Activated T-cell treated with anti-CD3 and anti-CD28 coated beads, Interleukin-2, amount 50 U/mL, for 4 hours (primary cell): ENCODE data around the gene RRAGA. TPM values are rescaled to one million over a fixed set of nuclear protein-coding genes. Genes with fewer than 3 reads are reported as not detected.
"Not testable (repeated sequence)": the region's sequence is repeated elsewhere in the genome, so short reads cannot be mapped to it uniquely, and the experiment has no call there.

Experiments
- ATAC-seq, 2 donors: fragments of 200-7000 bp; cut with Tn5 transposase; one replicate each; pipeline ENCODE4 v1.10.0; 2021
- DNase-seq: peaks from one replicate; pipeline ENCODE4 v3.0.0-alpha.2; 2020
- H3K27me3 Mint-ChIP-seq: one replicate; pipeline ENCODE4 v1.8.0; 2021; ENCODE audit warnings: low read depth, mixed read lengths
- H3K36me3 Mint-ChIP-seq: one replicate; pipeline ENCODE4 v1.8.0; 2022; ENCODE audit warnings: mixed read lengths; ENCODE audit not compliant: insufficient read depth
- H3K4me1 Mint-ChIP-seq: one replicate; pipeline ENCODE4 v1.8.0; 2021; ENCODE audit warnings: low read depth, mixed read lengths
- H3K4me3 Mint-ChIP-seq: one replicate; pipeline ENCODE4 v1.8.0; 2021; ENCODE audit warnings: mild to moderate bottlenecking, moderate library complexity, mixed read lengths
- H3K9me3 Mint-ChIP-seq: one replicate; pipeline ENCODE4 v1.8.0; 2021; ENCODE audit warnings: mixed read lengths
- total RNA-seq, 3 donors: library from RNA; stranded (reverse); gene quantifications; one replicate each; pipeline ENCODE4 v1.2.1, GENCODE V29; 2021

Gene RRAGA
- total RNA-seq, 3 donors from 2014 or later: 32.8 to 51.1 (median 40.7) TPM

DNA sequence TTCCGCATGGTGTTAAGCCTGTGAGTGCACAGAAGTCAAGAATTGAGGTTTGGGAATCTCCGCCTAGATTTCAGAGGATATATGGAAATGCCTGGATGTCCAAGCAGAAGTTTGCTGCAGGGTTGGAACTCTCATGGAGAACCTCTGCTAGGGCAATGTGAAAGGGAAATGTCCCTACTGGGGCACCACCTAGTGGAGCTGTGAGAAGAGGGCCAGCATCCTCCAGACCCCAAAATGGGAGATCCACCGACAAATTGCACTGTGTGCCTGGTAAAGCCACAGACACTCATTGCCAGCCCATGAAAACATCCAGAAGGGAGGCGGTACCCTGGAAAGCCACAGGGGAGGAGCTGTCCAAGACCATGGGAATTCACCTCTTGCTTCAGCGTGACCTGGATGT is 12.6 kb upstream of the RRAGA start:
- DNase-seq (no peak), ATAC-seq (no peak)
- Mint-ChIP-seq H3K36me3 (no peaks in the 10 kb centered on the region), H3K4me3 (no peak overlapping the region), H3K27me3 (no peaks in the 10 kb centered on the region), H3K9me3 (no peaks in the 10 kb centered on the region), H3K4me1 (no peaks in the 10 kb centered on the region)

DNA sequence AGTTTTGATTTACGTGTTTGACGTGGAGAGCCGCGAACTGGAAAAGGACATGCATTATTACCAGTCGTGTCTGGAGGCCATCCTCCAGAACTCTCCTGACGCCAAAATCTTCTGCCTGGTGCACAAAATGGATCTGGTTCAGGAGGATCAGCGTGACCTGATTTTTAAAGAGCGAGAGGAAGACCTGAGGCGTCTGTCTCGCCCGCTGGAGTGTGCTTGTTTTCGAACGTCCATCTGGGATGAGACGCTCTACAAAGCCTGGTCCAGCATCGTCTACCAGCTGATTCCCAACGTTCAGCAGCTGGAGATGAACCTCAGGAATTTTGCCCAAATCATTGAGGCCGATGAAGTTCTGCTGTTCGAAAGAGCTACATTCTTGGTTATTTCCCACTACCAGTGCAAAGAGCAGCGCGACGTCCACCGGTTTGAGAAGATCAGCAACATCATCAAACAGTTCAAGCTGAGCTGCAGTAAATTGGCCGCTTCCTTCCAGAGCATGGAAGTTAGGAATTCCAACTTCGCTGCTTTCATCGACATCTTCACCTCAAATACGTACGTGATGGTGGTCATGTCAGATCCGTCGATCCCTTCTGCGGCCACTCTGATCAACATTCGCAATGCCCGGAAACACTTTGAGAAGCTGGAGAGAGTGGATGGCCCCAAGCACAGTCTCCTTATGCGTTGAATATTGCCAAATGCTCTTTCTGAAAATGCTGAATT is 850 bp downstream of the RRAGA start:
- peaks cover 19% of the 10 kb centered on the region for H3K36me3 Mint-ChIP-seq
- no peaks in the 10 kb centered on the region for H3K9me3 Mint-ChIP-seq
- ATAC-seq (peak in 1 of 2 donors; percentile 1), DNase-seq (no peak)
- H3K4me3 Mint-ChIP-seq: peak overlapping the region; percentile 94
- H3K27me3 Mint-ChIP-seq: no peaks in the 10 kb centered on the region
- peaks cover 45% of the 10 kb centered on the region for H3K4me1 Mint-ChIP-seq

DNA sequence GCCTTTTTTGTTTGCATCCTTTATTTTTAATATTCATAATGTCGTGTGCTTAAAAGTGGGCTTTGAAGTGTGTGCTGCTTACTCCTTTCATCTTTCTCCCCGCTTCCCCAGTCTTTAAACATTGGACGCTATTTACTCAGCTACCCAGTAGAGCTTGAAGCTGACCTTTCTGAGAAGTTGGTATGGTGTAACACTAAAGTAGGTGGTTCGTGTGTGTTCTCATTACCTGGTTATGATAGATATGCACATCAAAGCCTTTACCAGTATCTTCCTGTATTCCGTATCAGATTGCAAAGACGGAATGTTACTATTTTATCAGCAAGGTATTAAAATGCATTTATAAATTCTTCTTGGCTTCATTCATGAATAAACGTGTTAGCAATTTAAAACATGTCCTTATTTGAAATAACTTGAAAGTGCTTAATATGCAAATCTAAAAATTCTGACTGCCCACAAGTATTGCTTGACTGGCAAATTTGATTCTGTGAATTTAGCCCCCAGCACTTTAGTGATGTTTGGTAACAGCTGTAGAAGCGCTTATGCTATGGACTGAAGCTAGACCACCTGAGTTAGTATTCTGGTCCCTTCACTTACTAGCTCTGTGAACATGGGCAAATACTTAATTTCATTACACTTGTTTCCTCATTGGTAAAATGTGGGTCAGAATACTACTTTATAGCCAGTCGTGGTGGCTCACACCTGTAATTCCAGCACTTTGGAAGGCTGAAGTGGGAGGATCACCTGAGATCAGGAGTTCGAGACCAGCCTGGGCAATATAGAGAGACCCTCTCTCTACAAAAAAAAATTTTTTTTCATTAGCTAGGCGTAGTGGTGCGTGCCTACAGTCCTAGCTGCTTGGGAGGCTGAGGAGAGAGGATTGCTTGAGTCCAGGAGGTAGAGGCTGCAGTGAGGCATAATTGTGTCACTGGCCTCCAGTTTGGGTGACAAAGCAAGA is 1.7 kb downstream of the RRAGA start:
- Mint-ChIP-seq H3K36me3 (peaks cover 21% of the 10 kb centered on the region), H3K27me3 (no peaks in the 10 kb centered on the region), H3K4me1 (peaks cover 45% of the 10 kb centered on the region), H3K4me3 (peak overlapping the region; percentile 94), H3K9me3 (no peaks in the 10 kb centered on the region)
- ATAC-seq: no peak
- no peak for DNase-seq

DNA sequence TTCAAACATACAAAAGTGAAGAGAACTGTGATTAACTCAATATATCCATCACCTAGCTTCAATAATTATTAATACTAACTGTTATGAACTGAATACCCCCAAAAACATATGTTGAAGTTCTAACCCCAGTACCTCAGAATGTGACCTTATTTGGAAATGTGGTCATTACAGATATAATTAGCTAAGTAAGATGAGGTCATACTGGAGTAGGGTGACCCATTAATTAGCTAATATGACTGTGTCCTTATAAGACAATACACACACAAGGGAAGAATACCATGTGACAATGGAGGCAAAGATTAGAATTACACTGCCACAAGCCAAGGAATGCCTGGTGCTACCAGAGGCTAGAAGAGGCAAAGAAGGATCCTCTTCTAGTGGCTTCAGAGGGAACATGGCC is 7.8 kb downstream of the RRAGA start:
- Mint-ChIP-seq H3K27me3 (no peaks in the 10 kb centered on the region), H3K4me3 (no peak overlapping the region), H3K9me3 (no peaks in the 10 kb centered on the region), H3K36me3 (peaks cover 52% of the 10 kb centered on the region), H3K4me1 (peaks cover 12% of the 10 kb centered on the region)
- DNase-seq: no peak
- no peak for ATAC-seq

DNA sequence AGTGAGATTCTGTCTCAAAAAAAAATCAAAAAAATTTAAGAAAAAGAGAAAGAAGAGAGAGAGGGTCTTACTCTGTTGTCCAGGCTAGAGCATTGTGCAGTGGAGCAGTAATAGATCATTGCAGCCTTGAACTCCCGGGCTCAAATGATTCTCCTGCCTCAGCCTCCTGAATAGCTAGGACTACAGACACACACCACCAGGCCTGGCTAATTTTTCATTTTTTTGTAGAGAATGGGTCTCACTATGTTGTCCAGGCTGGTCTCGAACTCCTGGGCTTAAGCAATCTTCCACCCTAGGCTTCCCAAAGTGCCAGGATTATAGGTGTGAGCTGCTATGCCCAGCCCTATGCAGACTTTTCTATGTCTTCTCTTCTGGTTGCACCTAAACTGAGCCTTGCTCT is 25.0 kb downstream of the RRAGA start:
- H3K4me1 Mint-ChIP-seq: peaks cover 2% of the 10 kb centered on the region
- H3K4me3 Mint-ChIP-seq: no peak overlapping the region
- no peaks in the 10 kb centered on the region for H3K9me3 Mint-ChIP-seq
- H3K27me3 Mint-ChIP-seq: no peaks in the 10 kb centered on the region
- no peak for DNase-seq
- no peak for ATAC-seq
- peaks cover 42% of the 10 kb centered on the region for H3K36me3 Mint-ChIP-seq

DNA sequence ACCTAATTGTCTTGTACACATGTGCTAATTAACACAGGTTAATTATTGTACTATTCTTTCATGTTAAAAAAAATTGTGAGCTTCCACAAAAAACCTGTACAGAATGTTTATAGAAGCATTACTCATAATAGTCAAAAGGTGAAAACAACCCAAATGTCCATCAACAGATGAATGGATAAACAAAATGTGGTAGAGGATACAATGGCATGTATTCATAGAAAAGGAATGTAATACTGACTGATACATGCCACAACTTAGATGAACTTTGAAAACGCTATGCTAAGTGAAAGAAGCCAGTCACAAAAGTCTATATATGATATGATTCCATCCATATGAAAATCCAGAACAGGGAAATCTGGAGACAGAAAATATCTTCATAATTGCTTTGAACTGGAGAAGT is 25.6 kb downstream of the RRAGA start:
- H3K4me3 Mint-ChIP-seq: no peak overlapping the region
- H3K36me3 Mint-ChIP-seq: peaks cover 41% of the 10 kb centered on the region
- peaks cover 2% of the 10 kb centered on the region for H3K4me1 Mint-ChIP-seq
- no peaks in the 10 kb centered on the region for H3K9me3 Mint-ChIP-seq
- no peak for ATAC-seq
- DNase-seq: no peak
- H3K27me3 Mint-ChIP-seq: no peaks in the 10 kb centered on the region

DNA sequence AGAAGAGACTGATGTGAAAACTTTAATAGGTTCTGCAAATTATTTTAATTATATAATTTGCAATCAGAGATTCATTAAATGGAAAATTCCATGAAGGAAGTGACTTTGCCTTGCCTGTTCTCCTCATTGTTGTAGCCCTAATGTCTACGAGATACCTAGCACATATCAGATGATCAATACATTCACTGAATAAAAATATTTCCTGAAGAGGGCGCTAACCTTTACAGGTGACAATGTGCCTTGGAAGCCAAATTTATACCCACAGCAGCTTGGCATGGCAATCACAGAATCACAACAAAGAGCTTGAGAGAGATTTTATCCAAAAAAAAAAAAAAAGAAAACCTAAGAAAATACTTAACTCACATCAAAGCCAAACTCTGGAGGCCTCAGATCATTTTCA is 36.1 kb downstream of the RRAGA start:
- Mint-ChIP-seq H3K9me3 (no peaks in the 10 kb centered on the region), H3K36me3 (peaks cover 14% of the 10 kb centered on the region), H3K4me3 (no peak overlapping the region), H3K27me3 (no peaks in the 10 kb centered on the region), H3K4me1 (peaks cover 2% of the 10 kb centered on the region)
- DNase-seq (no peak), ATAC-seq (peak in 1 of 2 donors; percentile 48)

DNA sequence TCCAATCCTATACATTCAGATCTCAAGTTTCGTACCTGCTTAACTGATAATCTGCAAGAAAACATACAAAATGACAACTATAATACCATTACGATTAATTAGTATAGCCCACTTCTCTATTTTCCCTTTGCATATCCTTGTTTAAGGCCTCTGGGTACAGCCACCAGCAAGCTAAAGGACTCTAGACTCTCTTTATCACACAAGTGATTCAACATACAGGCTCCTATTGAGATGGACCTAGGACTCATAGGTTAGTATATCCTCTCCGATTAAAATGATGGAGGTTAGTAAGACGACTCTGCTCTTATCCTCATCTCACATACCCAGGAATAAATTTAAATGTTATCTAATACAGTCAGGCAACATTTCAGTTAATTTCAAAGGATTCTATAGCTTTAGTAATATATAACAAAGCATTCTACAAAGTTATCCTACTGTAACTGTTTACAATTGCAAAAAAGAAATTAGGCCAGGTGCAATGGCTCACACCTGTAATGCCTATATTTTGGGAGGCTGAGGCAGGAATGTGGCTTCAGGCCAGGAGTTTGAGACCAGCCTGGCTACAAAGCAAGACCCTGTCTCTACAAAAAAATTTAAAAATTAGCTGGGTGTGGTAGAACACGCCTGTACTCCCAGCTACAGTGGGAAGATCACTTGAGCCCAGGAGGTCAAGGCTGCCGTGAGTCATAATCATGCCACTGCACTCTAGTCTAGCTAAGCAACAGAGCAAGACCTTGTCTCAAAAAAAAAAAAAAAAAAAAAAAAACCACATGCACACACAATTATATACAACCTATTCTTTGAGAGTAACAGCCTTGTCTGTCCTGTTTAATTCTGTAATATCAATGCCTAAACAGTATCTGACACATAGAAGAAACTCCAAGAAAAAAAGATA is 38.1 kb downstream of the RRAGA start:
- no peak overlapping the region for H3K4me3 Mint-ChIP-seq
- H3K9me3 Mint-ChIP-seq: no peaks in the 10 kb centered on the region
- ATAC-seq (no peak), DNase-seq (no peak)
- peaks cover 2% of the 10 kb centered on the region for H3K4me1 Mint-ChIP-seq
- no peaks in the 10 kb centered on the region for H3K27me3 Mint-ChIP-seq
- H3K36me3 Mint-ChIP-seq: peaks cover 9% of the 10 kb centered on the region

DNA sequence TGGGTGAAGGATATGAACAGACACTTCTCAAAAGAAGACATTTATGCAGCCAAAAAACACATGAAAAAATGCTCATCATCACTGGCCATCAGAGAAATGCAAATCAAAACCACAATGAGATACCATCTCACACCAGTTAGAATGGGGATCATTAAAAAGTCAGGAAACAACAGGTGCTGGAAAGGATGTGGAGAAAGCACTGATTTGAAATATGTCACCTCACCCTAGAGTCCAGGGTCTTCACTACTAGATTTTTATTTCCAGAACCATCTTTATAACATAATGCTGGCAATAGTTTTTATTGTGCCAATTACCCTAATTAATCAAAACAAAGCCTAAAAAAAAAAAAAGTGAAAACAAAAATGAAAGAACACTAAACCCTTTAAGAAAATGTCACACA is 48.2 kb downstream of the RRAGA start:
- not testable (repeated sequence) for H3K4me3 Mint-ChIP-seq, H3K9me3 Mint-ChIP-seq, ATAC-seq, DNase-seq, H3K27me3 Mint-ChIP-seq
- Mint-ChIP-seq H3K36me3 (peaks cover 23% of the 10 kb centered on the region), H3K4me1 (peaks cover 36% of the 10 kb centered on the region)

Other genes with a start within 250 kb of the RRAGA start
- not detected for gene SAXO1, start 16.2 kb upstream of the RRAGA start, total RNA-seq
- 10 to 100 TPM; 17.4 to 30.6 (median 30.0) TPM for gene HAUS6, start 53.5 kb downstream of the RRAGA start, total RNA-seq
- 10 to 100 TPM; 14.5 to 45.5 (median 38.4) TPM for gene PLIN2, start 78.1 kb downstream of the RRAGA start, total RNA-seq
- gene DENND4C, start 181.3 kb downstream of the RRAGA start, total RNA-seq: 10 to 100 TPM in 1 of 3 donors, 1 to 10 TPM in 2; 9.0 to 11.3 (median 9.7) TPM